Hepatocyte (in vitro differentiated cells): ENCODE results near the gene MAGI2.

Experiments used
- CTCF ChIP-seq: fragments of 200-600 bp; sonication (generic); IDR thresholded peaks from 2 replicates; pipeline ENCODE4 v1.5.1; 2016; ENCODE audit warnings: antibody characterized with exemption, mild to moderate bottlenecking; ENCODE audit not compliant: poor library complexity
- EZH2 ChIP-seq: fragments of 200-600 bp; sonication (generic); IDR thresholded peaks from 2 replicates; pipeline ENCODE4 v1.6.1; 2016; ENCODE audit warnings: antibody characterized with exemption, mild to moderate bottlenecking, borderline replicate concordance
- EZH2phosphoT487 ChIP-seq: fragments of 200-600 bp; sonication (generic); IDR thresholded peaks from one replicate; pipeline ENCODE4 v1.6.1; 2018; ENCODE audit warnings: antibody characterized with exemption, mild to moderate bottlenecking, low read depth, moderate library complexity; ENCODE audit not compliant: unreplicated experiment, severe bottlenecking

- TF ChIP-seq CTCF (no peak), EZH2 (no peak), EZH2phosphoT487 (no peak)
These were observed 146.1 kb downstream of the MAGI2 start for GRCh38 chr7:79307376-79307775.
